HG03025 (cell line): ENCODE measurements around the gene WDR88.

ENCODE experiments used
- ATAC-seq: cut with Tn5 transposase; IDR thresholded peaks from one replicate; pipeline ENCODE4 v1.9.1; 2021; ENCODE audit warnings: mild to moderate bottlenecking, moderate library complexity; ENCODE audit not compliant: unreplicated experiment, low FRiP score

WDR88 gene

GRCh38 chr19:33194886-33195644 lies 63.2 kb downstream of the WDR88 start:
- ATAC-seq = no peak

- ATAC-seq = no peak
Measured at GRCh38 chr19:33195645-33196347, 63.9 kb downstream of the WDR88 start.

- no peak for ATAC-seq
Measured at GRCh38 chr19:33196446-33197193, 64.7 kb downstream of the WDR88 start.

DNA sequence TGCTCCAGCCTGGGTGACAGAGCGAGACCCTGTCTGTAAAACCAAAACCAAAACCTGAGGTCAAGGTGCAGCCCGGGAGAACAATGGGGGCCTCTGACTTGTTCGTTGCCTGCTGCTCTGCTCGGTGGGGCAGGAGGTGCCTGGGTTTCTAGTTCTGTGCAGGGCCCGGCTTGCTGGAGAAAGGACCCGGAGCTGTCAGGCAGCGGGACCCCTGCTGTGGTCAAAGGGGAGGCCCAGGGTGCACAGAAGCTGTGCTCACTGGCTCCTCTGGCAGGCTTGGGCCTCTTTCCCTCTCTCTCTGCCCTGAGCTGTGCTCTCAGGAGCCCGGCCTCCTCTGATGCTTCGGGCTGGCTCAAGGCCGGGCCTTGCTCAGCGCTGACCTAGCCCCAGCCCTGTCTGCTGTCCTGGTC lies 65.7 kb downstream of the WDR88 start:
- no peak for ATAC-seq

- no peak for ATAC-seq
Measured at GRCh38 chr19:33198169-33198568, 66.3 kb downstream of the WDR88 start.

- no peak for ATAC-seq
Measured at GRCh38 chr19:33199441-33200265, 67.7 kb downstream of the WDR88 start.

GRCh38 chr19:33201473-33201872 lies 69.6 kb downstream of the WDR88 start:
- no peak for ATAC-seq

- no peak for ATAC-seq
Measured at GRCh38 chr19:33201886-33202545, 70.1 kb downstream of the WDR88 start.

GRCh38 chr19:33202546-33203507 lies 70.9 kb downstream of the WDR88 start:
- no peak for ATAC-seq

DNA sequence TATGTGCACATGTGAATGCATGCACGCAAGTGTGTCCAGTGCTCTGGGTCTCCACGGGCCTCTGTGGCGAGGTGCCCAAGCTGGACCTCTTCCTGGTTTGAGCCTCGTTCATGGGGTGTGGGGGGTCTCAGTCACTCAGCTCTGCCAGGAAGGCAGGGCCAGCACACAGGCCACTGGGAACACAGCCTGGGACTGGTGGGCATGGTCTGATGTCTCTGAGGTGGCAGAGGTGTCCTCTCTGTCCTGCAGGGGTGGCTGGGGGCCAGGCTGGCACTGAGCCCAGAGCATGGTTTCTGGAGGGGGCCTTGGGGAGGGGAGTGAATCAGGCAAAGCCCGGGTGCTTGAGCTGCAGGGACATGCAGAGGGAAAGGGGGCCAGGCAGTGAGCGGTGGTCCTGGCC lies 71.6 kb downstream of the WDR88 start:
- ATAC-seq = no peak

DNA sequence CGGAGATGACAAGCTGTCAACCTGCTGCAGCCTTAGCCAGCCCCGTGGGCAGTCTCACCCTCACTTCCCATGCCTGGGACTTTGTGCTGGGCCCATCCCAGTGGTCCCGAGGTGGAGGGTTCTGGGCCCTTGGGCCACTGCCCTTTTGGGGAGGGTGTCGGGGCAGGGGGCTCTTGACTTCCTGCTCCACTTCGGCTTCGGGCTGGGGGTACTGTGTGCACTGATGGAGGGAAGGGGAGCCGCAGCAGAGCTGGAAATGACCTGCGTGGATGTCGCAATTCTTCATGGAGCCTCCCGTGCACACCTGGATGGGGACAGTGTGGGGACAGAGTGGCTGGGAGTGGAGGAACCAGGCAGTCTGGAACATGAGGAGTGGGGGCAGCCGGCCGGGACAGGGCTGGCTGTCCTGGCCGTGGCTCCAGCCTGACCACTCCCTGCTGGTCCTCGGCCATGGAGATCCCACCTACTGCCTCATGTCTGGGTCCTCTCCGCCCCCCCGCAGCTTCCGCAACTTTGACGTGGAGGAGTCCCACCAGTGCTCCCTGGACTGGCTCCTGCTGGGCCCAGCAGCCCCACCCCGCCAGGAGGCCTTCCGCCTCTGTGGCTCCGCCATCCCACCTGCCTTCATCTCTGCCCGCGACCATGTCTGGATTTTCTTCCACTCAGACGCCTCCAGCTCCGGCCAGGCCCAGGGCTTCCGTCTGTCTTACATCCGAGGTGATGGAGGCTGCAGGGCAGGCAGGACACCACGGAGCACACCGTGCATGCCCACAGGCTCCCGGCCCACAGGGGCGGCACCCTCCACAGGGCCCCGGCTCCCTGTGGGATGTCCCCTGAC lies 72.4 kb downstream of the WDR88 start:
- no peak for ATAC-seq

GRCh38 chr19:33205110-33205509 lies 73.2 kb downstream of the WDR88 start:
- ATAC-seq = no peak

GRCh38 chr19:33205531-33206260 lies 73.8 kb downstream of the WDR88 start:
- ATAC-seq = no peak

DNA sequence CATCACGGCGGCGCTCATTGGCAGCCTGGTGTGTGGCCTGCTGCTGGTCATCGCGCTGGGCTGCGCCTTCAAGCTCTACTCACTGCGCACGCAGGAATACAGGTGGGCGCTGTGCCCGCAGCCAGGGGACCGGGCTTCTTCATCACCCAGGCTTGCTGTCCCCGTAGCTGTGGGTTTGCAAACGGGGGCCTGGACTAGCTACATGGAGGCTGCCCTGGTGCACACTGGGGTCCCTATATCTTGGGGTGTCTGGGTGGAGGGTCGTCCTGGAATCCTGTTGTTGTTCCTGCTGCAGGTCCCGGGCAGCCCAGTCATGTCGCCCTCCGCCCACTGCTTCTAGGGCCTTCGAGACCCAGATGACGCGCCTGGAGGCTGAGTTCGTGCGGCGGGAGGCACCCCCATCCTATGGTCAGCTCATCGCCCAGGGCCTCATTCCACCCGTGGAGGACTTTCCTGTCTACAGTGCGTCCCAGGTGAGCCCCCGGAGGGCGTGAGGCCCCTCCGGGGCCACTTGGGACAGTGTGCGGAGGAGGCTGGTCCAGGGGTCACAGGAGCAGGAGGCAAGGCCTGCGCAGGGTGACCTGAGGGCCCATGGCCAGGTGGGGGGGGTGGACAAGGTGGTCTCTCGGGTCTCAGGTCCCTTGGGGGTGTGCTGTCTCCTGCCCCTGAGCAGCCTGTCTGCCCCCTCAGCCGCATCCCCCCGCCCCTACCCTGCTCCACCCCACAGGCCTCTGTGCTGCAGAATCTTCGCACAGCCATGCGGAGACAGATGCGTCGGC lies 74.5 kb downstream of the WDR88 start:
- ATAC-seq = no peak

DNA sequence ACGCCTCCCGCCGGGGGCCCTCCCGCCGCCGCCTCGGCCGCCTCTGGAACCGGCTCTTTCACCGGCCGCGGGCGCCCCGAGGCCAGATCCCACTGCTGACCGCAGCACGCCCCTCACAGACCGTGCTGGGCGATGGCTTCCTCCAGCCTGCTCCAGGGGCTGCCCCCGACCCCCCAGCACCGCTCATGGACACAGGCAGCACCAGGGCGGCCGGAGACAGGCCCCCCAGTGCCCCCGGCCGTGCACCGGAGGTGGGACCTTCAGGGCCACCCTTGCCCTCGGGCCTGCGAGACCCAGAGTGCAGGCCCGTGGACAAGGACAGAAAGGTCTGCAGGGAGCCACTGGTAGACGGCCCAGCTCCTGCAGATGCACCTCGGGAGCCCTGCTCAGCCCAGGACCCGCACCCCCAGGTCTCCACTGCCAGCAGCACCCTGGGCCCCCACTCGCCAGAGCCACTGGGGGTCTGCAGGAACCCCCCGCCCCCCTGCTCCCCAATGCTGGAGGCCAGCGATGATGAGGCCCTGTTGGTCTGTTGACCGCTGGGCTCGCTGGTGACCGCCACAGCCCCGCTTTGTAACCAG lies 75.2 kb downstream of the WDR88 start:
- ATAC-seq = no peak

DNA sequence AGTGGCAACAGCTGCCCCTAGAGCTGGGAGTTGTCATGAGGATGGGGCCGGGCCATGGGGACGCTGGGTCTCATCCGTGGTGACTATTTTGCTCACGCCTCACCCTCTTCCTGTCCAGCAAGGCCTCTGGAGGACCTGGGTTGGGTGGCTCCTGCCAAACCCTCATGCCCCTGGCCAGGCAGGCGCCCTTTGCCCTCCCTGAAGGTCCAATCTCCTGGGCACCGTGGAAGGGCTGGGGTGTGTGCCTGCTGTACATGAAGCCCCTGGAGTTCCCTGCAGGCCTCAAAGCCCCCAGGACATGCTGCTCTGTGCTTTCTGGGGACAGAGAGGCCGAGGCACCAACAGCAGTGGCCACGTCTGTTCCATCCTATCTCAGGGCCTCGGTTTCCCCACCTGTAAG lies 76.0 kb downstream of the WDR88 start:
- no peak for ATAC-seq
